GM21786 (cell line): ENCODE results near the gene ANKRD44.
"Not testable (repeated sequence)": the region's sequence is repeated elsewhere in the genome, so short reads cannot be mapped to it uniquely, and the experiment has no call there.

Source experiments
- ATAC-seq: cut with Tn5 transposase; IDR thresholded peaks from one replicate; pipeline ENCODE4 v1.9.1; 2021; ENCODE audit not compliant: unreplicated experiment

Gene ANKRD44

DNA sequence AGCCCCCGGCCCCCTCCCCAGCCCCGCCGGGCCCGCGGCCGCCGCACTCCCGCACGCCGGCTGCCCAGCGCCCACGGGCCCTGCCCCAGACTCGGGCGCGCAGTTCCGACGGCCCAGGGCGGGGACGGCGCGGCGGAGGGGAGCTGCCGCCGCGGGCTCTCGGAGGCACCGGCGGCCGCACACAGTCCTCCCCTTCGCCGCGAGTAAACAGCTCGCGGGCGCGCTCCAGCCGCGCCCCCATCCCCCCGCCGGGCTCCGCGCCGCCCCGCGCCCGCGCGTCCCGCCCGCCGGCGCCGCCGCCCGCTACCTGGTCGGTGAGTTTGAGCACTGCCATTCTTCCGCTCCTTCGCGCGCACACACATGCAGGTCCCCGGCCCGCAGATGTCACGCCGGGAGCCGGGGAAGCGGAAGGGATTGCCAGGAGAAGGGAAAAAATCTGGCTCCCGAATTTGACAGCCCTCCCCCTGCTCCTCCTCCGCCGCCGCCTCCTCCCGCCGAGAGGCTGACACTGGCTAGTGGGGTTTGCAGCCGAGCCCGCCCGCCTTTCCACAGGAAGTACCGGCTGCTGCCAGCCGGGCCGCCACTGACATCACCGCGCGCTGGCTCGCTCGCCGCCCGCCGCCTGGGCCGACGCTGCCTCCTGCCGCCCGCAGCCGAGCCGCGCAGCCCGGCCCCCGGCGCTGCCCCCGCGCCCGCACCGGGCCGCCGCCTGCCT lies at the start of gene ANKRD44:
Gene ANKRD44, minus strand, starts transcription at position 510 of the 715 bp plus-strand sequence. Its CDS starts 176 bp downstream, at position 334.
- ATAC-seq = peak; percentile 55

DNA sequence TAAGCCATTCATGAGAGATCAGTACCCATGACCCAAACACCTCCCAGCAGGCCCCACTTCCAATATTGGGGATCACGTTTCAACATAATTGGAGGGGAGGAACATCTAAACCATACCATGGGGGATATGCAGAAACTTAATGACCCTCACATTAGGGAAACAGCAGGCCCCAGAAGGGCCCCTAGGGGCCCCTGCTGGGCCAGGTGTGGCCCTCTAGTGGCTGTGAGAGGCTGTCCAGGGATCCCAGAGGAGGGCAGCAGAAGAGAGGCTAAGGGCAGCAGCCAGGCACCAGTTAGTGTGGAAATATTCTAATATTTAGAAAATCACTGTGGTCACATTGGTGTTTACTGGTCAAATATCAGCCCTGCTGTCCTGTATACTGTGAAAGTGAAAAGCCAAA lies 49.3 kb upstream of the ANKRD44 start:
- ATAC-seq = no peak

DNA sequence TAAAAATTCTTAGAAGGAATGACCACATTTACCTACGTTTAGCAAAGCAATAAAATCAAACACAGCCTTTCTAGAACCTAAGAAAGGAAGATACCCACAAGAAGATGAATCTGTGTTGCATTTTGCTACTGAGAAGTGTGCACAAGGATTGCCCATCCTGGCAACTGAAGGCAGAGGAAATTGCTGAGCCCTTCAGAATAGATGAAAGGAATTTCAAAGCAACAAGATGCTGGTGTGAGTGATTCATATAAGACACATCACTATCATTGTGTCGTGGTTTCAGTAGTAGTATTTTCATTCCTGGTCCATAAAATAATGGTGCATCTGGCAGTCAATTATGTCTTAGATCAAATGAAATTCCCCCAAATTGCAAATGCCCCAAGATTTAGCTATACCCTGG lies 48.4 kb upstream of the ANKRD44 start:
- no peak for ATAC-seq

DNA sequence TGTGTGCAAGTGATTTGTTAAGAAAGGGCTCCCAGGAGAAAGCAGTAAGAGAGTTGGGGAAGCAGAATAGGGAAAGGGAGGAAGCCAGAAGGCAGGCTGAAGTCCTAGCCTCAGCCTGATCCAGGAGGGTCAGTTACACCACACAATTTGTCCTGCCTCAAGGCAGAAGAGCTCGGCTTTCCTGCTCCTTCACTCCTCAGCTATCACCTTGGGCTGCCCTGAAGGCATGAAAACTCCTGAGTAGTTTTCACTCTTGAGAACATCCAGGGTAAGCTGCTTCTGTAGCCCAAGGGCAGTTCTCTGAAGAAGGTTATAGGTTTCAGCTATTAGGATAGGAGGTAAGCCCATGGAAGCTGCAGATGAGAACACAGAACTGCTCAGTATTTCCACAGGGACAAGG lies 47.4 kb upstream of the ANKRD44 start:
- ATAC-seq = no peak

DNA sequence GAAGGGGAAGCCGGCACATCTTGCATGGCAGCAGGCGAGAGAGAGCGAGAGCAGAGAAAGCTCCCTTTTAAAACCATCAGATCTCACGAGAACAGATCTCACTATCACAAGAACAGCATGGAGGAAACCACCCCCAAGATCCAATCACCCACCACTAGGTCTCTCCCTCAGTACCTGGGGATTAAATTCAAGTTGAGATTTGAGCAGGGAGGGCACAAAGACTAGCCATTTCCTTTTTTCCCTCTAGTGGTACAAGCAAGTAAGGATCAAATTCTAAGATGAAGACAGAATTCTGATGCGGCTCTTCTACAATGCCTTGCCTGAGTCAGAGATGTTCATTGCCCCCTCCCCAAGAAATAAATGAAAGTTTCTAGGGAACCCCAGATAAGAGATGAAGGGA lies 45.6 kb upstream of the ANKRD44 start:
- no peak for ATAC-seq

DNA sequence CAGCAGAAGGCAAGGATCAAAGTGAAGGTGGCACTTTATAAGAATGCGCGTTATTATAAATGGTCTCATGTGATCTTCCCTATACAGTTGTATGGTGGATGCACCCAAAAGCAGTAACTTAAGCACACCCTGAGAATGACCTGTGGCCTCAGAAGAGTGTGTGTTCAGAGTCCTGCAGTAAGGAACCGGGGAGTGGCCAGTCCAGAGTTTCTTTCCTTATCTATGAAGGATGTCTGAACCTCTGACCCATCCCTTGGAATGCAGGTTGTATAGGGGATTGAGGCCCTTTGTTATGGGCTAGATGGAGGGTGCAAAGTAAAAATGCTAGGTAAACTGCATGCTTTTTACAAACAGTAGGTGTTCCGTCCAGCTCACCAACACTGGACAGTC lies 43.6 kb upstream of the ANKRD44 start:
- no peak for ATAC-seq

DNA sequence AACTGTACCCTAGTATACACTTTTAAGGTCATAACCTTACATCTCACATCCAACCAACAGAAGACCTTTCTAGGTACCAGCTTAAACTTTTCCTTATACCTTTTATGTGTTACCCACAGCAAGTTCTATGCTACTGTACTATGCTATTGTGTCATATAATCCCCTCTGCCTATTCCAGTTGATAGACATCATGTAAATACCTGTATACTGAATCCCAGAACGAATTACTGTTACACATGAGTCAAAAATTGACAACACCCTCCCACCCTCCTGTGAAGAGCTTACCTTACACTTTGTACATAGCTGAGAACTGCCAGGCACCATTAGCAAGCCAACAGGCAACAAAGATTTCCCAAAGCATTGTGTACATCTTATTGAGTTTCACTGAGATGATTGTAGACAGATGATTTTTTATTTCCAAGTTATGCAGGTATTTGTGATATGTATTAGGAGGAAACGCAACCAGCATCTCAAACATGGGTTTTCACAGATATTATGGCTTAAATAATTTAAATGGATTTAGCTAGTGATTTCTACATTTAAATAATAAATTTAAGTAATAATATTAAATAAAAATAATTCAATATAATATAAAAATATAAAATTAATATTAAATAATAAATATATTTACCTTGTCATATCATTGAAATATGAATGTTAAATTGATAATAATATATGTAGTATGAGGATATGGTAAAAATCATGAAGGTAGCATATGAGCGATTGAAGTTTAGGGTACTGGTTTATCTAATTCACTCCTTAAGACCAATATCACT lies 43.0 kb upstream of the ANKRD44 start:
- no peak for ATAC-seq

DNA sequence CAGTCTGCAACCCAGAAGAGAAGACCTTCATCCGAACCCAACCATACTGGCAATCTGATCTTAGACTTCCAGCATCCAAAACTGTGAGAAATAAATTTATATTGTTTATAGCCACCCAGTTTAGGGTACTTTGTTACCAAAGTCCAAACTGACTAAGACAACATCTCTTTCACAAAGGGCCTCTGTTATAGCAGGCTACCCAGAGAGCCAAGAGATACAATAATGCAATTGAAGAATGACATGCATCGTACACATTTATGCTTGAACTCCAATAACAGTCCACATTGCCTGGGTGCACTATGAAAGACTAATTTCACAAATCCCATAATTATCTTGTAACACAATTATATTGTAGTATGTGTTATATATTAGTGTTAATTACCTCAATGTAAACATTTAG lies 39.1 kb upstream of the ANKRD44 start:
- ATAC-seq = no peak

DNA sequence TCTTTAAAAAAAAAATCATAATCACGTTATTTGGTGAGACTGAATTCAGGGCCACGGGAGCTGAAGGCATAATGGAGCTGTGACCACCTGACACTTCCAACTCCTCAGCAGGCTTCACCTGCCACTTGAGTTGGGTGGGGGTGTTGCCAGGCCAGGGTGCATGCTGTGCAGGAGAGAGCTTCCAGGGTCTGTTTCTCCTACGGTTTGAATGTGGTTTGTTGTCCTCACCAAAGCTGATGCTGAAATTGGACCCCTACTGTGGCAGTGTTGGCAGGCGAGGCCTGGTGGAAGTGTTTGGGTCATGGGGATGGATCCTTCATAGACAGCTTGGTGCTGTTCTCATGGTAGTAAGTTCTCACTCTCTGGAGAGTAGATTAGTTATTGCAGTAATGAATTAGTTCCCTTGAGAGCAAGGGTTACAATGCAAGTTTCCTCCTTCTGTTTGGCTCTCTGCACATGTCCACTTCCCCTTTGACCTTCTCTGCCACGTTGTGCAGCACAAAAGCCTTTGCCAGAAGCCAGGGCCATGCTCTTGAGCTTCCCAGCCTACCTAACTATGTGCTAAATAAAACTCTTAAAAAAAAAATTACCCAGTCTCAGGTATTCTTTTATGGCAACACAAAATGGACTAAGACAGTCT lies 38.3 kb upstream of the ANKRD44 start:
- ATAC-seq = no peak

DNA sequence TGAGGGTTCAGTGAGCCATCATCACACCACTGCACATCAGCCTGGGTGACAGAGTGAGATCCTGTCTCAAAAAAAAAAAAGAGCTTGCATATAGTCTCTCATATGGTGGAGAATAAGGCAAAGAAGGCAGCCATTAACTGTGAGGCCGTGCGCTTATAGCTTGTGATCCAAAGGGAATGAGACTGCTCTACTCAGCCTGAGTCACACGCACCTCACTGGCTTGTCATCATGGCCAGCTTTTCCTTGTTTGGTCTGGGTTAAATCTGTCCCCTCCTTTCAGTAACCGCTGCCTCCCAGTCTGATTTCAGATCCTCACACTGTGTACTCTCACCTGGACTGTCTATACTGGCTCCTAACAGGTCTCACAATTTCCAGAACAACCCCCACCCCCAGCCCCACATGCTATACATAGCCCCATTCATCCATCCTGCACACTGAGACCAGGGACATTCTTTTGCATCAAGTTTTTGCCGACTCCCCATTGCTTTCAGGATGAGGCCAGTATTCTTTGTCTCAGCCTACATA lies 35.3 kb upstream of the ANKRD44 start:
- ATAC-seq = no peak

DNA sequence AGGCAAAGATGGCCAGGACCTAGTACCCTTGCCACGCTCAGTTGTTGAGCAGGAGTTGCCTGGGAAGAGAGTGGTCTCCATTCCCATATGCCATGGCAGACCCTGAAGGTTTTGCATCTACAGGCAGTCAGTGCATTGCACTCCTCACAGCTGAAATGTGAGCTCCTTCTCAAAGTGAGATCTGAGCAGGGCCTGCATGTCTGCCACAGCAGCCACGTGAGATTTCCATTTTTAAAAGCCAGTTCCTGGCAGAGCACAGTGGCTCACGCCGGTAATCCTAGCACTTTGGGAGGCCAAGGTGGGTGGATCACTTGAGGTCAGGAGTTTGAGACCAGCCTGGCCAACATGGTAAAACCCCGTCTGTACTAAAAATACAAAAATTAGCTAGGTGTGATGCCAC lies 33.4 kb upstream of the ANKRD44 start:
- not testable (repeated sequence) for ATAC-seq

DNA sequence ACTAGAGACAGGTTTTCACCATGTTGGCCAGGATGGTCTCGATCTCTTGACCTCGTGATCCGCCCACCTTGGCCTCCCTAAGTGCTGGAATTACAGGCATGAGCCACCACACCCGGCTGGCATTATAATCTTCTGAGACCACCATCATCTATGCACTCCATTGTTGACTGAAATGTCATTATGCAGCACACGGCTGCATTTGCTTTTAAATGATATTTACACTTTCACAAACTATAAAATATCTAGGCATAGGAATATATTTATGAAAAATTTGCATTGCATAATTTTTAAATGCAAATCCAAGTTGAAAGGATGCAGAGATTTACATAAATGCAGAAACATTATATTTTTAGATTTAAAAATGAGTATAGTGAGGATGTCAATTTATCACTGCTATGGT lies 30.0 kb upstream of the ANKRD44 start:
- no peak for ATAC-seq

DNA sequence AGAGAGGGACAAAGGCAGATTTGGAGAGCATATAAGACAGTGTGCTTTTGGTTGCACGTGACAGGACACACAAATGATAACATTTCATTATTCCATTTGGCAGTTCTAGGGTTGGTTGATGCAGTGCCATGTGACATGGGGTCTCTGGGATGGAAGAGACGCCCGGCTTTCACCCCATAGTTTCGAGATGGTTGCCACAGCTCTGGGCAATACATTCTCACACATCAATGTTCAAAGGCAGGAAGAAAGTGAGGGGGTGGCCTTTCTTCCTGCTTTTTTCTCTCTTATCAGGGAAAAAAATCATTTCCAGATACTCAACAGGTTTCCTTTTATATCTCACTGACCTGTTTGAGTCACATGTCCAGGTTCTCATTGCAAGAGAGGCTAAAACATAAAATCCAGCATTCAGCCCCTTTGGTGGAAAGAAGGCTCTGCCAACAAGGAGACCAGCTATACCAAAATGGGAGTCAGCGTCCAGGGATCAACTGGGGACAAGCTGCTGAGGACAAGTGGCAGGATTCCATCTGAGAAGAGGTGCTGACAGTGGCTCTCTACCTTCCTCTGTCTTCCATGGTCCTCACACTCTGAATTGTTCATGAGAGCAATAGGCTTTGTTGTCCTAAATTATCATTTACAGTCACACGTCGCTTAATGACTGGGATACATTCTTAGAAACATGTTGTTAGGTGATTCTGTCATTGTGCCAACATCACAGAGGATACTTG lies 29.1 kb upstream of the ANKRD44 start:
- no peak for ATAC-seq

DNA sequence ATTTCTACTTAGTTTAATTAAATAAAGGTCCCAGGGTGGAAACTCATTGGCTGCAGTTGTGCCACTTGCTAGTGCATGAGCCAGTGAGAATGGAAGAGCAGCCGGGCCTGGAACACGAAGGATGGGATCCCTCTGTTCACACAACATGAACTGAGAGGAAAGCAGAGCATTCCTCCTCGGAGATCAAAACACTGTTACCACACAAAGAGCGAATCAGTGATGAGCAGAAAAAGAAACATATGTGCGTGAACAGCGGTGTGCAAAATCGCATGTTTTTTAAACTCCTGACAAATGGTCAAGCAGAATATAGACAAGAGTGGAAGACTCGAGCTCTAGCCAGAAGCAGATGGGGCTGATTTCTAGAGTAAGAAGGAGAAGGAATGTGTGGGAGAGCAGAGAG lies 28.4 kb upstream of the ANKRD44 start:
- no peak for ATAC-seq

DNA sequence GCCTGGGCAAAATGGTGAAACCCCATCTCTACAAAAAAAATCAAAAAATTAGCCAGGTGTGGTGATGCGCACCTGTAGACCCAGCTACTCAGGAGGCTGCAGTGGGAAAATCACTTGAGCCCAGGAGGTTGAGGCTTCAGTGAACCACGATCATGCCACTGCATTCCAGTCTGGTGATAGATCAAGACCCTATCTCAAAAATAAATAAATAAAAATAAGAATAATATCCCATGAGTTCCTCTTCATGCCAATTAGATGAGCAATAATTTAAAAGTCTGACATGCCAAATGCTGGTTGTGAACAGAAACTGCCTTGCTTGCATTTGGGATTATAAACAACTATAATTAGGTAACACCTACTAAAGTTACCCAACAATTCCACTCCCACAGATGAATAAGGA lies 22.1 kb upstream of the ANKRD44 start:
- ATAC-seq = no peak

DNA sequence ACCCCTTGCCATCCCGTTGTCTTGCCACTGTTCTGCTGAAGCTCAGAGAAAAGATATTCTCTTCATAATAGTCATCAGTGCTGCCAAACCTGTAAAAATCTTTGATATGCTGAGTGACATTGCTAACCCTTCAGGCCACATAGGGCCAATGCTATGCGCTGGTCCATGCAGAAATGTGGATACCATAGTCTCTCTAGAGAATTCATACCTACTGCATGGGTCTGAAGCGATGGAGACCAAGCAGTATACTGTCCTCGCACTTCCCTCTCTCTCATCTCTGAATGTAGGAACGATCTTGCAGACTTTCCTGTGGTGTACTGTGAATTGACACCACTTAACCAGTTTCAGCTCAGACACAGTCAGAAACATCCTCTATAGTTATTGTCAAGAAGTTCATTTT lies 17.9 kb upstream of the ANKRD44 start:
- no peak for ATAC-seq

DNA sequence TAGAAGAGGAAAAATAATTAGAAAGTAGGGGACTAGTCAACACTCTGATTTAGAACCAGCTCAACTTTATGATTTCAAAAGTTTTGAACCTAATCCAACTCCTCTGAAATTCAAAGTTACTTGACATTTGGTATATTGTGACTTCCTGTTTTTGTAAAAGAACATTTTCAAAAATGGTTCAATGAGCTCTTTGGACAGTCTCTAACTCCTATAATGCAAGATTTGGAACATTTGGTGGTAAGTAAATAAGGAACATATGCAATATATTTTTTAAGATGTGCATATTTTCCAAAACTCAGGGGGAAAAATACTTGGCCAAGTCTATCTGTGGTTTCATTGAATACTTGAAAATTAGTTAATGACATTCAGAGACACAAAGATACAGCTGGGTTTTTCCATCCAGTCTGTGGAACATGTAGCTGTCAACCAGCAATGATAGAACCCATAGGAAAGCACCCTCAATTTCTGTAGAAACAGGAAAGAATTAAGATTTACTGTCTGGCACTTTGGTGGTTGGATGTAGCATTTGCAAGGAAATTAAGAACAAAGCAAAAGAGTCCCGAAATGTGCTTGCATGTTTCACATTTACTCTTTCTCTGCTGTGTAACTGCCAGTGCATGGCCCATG lies 17.0 kb upstream of the ANKRD44 start:
- no peak for ATAC-seq

DNA sequence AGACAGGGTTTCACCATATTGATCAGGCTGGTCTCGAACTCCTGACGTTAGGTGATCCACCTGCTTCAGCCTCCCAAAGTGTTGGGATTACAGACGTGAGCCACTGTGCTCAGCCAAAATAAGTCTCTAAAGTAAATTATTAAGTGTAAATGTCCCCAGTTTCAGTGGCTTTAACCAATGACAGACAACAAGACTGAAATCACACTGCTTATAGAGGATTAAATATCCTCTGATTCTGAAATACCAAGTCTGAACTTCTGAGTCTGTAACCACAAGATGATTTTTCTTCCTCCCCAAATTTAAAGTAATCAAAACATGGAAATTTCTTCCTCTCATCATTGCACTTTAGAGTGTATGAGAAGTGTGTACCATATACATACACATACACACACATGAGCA lies 16.5 kb upstream of the ANKRD44 start:
- ATAC-seq = no peak

DNA sequence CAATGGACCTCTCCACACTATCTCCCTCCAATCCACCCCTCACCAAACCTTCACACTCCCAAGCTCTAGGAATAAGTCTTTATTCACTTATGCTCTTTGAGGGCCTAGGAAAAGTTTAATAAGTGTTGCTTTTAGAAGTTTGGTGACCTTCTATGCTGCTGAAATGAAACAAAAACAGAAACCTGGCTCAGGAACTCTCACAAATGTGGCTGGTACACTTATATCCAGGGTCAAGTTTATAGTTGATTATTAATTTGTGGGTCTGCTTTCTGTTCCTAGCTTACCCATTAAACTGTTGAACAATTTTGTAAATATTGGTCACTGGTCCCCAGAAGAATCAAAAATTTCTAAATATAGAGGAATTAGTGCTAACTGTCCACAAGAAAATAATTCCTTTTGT lies 14.2 kb upstream of the ANKRD44 start:
- ATAC-seq = peak; percentile 86
